ENCODE results near the gene GRM8.

Gene GRM8

GRCh38 chr7:126495001-126495400, 757.7 kb downstream of the GRM8 start:
- no peak for DNase-seq

GRCh38 chr7:126493801-126494200, 758.9 kb downstream of the GRM8 start:
- no peak for DNase-seq

GRCh38 chr7:126489874-126490273, 762.9 kb downstream of the GRM8 start:
- no peak for DNase-seq

DNA sequence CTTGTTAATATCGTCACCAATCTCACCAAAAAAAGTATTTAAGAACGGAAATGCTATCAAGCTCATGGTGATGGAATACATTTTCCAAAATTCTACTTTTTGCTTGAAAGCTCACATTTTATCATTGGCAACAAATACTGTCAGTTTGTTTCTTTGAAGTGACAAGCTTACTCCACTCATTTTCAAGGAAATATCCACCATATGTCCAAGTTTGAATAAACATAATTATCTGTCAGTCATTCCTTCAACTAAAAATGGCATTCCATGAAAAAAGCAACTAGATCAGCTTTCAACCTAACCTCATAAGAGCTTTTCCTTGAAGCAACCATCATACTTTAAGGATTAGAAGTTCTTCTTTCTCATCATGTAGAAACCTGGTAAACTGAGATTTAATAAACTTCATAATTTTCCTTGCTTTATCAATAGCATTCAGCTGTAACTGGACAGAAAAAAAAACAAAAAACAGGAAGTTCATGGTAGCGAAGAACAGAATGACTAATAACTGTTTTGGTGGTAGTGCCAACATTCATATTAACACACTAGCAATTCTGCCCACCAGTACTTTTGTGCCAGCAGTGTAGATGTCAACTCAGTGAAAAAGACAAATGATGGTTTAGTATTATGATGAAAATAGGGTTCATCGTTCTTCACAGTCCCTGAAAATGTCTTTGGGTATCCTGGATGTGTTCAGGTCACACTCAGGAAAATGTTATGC, 764.9 kb downstream of the GRM8 start:
- DNase-seq = no peak

DNA sequence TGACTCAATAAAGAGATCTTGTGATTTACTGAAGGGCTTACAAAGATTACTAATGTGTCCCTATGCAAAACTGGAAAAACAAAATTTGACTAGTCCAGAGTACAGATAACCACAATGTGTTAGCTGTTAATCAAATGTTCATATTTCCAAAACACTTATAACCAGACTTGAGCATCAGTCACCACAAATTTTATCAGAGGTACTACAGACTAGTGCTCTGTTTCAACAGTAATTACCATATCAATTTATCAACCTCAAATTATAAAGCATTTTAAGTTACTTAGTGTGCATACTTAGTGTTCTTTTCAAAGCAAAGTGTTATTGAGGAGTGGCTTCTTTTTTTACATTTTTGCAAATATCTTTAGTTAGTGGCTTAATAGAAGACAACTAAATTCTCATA, 765.9 kb downstream of the GRM8 start:
- DNase-seq = no peak

DNA sequence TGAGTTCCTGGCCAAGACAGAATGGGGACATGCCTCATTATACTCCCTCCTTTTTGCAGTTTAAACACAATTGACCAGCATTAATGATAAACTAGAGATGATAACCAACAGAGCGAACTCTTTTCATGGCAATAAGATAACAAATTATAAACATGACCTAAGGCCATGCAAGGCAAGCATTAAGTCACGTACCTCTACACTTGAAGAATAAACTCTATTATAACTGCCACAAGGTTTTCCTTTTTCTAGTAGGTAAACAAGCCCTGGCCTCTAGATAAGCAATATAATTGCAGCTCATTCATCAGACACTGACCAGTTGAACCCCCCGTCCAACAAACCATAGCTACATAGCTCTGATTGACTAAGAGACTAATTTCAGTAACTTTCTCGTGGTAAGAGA, 767.0 kb downstream of the GRM8 start:
- DNase-seq = no peak

- DNase-seq = no peak
Measured at GRCh38 chr7:126483972-126484371, 768.8 kb downstream of the GRM8 start.

DNA sequence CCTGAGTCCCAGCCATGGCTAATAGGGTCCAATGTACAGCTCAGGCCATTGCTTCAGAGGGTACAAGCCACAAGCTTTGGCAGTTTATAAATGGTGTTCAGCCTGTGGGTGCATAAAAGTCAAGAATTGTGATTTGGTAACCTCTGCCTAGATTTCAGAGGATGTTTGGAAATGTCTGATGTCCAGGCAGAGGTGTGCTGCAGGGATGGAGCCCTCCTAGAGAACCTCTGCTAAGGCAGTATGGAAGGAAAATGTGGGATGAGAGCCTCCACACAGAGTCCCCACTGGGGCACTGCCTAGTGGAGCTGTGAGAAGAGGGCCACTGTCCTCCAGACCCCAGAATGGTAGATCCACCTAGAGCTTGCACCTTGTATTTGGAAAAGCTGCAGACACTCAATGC, 779.9 kb downstream of the GRM8 start:
- DNase-seq = no peak

- DNase-seq = no peak
Measured at GRCh38 chr7:126462405-126462804, 790.3 kb downstream of the GRM8 start.

GRCh38 chr7:126460664-126461063, 792.1 kb downstream of the GRM8 start:
- DNase-seq = no peak

DNA sequence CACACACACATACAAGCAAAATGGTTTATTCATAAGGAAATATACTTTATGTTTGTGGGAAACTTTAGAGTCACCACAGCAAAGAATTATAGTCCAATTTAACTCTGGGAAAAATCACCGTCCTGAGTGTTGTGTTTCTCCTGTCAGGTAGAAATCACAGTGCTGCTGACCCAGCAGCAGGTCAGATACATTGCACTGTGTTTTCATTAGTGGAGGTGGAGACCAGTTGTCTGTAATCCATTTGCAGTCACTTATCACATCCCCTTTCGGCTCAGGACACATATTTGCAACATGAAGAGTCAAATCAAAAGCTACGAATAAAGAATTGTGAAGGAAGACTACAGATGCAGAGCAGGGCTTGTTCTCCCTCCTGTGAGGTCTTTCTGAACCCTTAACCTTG, 799.6 kb downstream of the GRM8 start:
- no peak for DNase-seq

DNA sequence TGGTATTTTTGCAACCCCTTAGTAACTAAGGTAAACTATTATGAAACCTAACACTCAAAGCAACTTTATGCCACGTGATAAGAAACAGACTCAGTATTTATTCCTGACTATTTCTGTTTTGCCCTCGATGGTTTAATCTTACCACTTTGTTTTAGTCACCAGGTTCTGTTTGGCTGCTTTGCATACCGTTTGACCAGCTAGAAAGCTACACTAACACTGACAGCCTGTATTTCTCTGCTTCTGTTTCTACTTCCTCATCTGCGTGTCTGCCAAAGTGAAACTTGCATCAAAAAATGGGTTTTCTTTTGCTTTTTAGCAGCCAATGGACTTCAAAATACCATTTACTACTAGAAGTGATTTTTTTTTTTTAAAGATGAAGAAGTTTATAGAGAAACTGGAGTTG, 802.5 kb downstream of the GRM8 start:
- DNase-seq = no peak

GRCh38 chr7:126449611-126450268, 803.0 kb downstream of the GRM8 start:
- DNase-seq = no peak

- DNase-seq = no peak
Measured at GRCh38 chr7:126447984-126448383, 804.8 kb downstream of the GRM8 start.

GRCh38 chr7:126445991-126446390, 806.8 kb downstream of the GRM8 start:
- DNase-seq = no peak

DNA sequence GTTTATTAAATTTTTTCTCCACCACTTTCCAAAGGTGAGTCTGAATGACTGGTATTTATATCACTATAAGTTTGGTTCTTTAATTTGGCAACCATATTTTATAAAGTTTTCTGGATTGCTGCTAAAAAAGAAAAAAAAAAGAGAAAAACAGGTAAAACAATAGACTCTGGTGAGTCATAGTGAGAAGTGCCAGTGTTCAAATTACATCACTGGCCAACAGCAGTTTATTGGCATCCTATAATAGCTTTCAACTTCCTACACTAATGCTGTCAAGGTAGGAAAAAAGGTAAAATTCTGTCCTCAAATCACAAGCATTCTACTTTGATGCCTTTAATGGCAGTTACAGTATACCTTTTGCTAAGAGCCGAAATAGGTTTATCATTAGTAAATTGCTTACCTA, 808.8 kb downstream of the GRM8 start:
- no peak for DNase-seq

- DNase-seq = no peak
Measured at GRCh38 chr7:126442908-126443307, 809.8 kb downstream of the GRM8 start.

GRCh38 chr7:126441745-126442144, 811.0 kb downstream of the GRM8 start:
- DNase-seq = no peak

DNA sequence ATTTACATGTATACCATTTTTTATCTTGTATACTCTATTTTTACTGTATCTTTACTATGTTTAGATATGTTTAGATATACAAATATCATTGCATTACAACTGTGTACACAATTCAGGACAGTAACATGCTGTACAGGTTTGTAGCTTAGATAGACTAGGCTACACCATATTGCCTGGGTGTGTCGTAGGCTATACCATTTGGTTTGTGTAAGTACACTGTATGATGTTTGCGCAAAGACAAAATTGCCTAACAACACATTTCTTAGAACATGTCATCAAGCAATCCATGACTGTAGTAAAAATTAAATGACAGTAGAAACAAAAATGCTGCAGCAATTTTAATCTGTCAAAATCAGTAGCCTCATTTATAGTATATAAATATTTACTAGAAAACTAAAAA, 812.2 kb downstream of the GRM8 start:
- no peak for DNase-seq

- DNase-seq = no peak
Measured at GRCh38 chr7:126436213-126436868, 816.4 kb downstream of the GRM8 start.

GRCh38 chr7:126426652-126427051, 826.1 kb downstream of the GRM8 start:
- DNase-seq = no peak

- no peak for DNase-seq
Measured at GRCh38 chr7:126424985-126425384, 827.8 kb downstream of the GRM8 start.

DNA sequence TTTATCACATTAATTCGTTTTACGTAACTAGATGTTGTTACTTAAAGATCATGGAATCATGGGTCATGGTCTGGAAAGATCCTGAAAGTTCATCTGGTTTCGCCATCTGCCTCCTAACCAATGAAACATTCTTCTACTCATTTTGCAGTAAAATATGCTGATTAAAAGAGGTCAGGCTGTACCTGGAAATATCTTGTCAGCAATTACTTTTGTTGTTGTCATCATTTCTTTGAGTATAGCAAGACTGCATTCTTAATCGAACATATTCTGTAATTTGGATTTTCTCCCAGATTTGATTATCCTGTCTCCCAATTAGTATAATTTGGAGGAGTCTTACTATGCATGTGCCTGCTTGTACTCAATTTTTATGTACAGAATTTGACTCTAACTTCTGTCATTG, 833.7 kb downstream of the GRM8 start:
- DNase-seq = no peak

- no peak for DNase-seq
Measured at GRCh38 chr7:126411821-126412383, 840.8 kb downstream of the GRM8 start.

Data from effector CD4-positive, alpha-beta T cell (primary cell).